GM18861 (cell line): ENCODE data around the gene TMPRSS11A.
A peak's percentile ranks its signal among the peaks of the same experiment; 100 is the strongest.

ENCODE experiments used
- ATAC-seq: cut with Tn5 transposase; IDR thresholded peaks from one replicate; pipeline ENCODE4 v1.9.1; 2021; ENCODE audit not compliant: unreplicated experiment

Gene TMPRSS11A

GRCh38 chr4:67874986-67875385, 88.3 kb downstream of the TMPRSS11A start:
- no peak for ATAC-seq

GRCh38 chr4:67873116-67873515, 90.2 kb downstream of the TMPRSS11A start:
- ATAC-seq, result no peak

- ATAC-seq, result peak; percentile 84
Observed at GRCh38 chr4:67871867-67872266, 91.4 kb downstream of the TMPRSS11A start.

- ATAC-seq, result no peak
Observed at GRCh38 chr4:67869580-67870190, 93.6 kb downstream of the TMPRSS11A start.

- no peak for ATAC-seq
Observed at GRCh38 chr4:67861513-67861912, 101.8 kb downstream of the TMPRSS11A start.
